ENCODE measurements around the gene METTL22.

- TF ChIP-seq CTCF (IDR thresholded peaks at IDR 0.05; ENCODE audit: extremely low read depth in 1 of 2, insufficient read depth in 1 of 2, low read depth in 1 of 2, low read length in 2 of 2), result no peak
- no peak for TF ChIP-seq EZH2 (IDR thresholded peaks at IDR 0.05; ENCODE audit: borderline replicate concordance, low read depth, low read length, severe bottlenecking)
- TF ChIP-seq POLR2AphosphoS5 (IDR thresholded peaks at IDR 0.05; ENCODE audit: insufficient read depth, low read depth, low read length), result no peak
- no peak for TF ChIP-seq MAX (IDR thresholded peaks at IDR 0.05; ENCODE audit: insufficient read depth, insufficient read length)
- no peak for TF ChIP-seq MYC (IDR thresholded peaks at IDR 0.05; ENCODE audit: low read depth, low read length)
- no peak for TF ChIP-seq POLR2A (IDR thresholded peaks at IDR 0.05; ENCODE audit: low read depth, low read length)
- TF ChIP-seq JUN (IDR thresholded peaks at IDR 0.05; ENCODE audit: borderline replicate concordance, insufficient read depth, insufficient read length, low read depth), result no peak
- no peak for TF ChIP-seq FOS (IDR thresholded peaks at IDR 0.05; ENCODE audit: borderline replicate concordance, insufficient read depth, low read length)
- no peak for TF ChIP-seq GATA2 (IDR thresholded peaks at IDR 0.05; ENCODE audit: insufficient read depth, insufficient read length, low read depth, low read length)
Observed at GRCh38 chr16:8625491-8626087, 4.1 kb downstream of the METTL22 start.
